GM23248 (cell line): Measurements from ENCODE around the gene MRTFB.

Experiments
- EZH2 ChIP-seq: fragments of 200-600 bp; sonication (generic); IDR thresholded peaks from 2 replicates; pipeline ENCODE4 v1.6.1; 2018; ENCODE audit warnings: antibody characterized with exemption, mild to moderate bottlenecking; ENCODE audit not compliant: insufficient read depth, poor library complexity, severe bottlenecking
- EZH2phosphoT487 ChIP-seq: fragments of 200-600 bp; sonication (generic); IDR thresholded peaks from 2 replicates; pipeline ENCODE4 v1.6.1; 2018; ENCODE audit warnings: antibody characterized with exemption, moderate library complexity, mild to moderate bottlenecking, low read depth; ENCODE audit not compliant: insufficient read depth

GRCh38 chr16:14275934-14276333 is 204.8 kb downstream of the MRTFB start:
- TF ChIP-seq EZH2phosphoT487 (no peak), EZH2 (no peak)
